ENCODE data around the gene KCNQ1OT1.

The KCNQ1OT1 gene

DNA sequence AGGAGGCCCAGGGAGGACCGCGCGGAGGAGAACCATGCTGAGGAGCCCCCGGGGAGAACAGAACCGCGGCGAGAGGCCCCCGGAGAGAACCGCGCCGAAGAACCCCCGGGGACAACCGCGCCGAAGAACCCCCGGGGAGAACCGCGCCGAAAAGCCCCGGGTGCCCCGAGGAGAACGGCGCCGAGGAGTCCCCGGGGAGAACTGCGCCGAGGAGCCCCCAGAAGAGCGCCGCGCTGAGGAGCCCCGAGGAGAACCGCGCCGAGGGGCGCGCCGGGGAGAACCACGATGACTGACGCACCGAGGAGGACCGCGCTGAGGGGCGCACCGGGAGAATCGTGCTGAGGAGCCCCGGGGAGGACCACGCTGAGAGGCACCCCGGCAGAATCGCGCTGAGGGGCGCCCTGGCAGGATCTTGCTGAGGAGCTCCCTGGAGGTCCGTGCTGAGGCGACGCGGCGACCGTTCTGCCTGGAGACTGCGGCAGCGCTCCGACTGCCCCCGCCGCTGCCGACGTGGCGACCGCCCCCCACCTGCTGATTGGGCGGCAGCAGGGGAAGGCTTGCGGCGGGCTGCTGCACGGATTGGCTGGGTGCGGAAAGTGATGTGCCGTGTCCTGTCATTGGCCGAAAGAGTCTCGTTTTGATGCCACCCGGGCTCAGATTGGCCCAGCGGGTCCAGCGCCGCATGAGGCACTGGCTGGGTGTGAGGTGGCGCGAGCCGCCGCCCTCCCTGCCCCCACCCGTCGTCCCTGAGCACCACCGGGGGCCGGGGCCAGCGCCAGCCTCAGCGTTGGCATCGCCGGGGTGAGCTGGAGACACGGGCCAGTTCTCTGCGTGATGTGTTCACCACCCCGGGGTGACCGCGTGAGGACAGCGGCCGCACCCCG, at the start of gene KCNQ1OT1:
TSS of gene KCNQ1OT1 (minus strand) at position 464 of the 884 bp plus-strand sequence.
- peak; percentile 93 for DNase-seq

DNA sequence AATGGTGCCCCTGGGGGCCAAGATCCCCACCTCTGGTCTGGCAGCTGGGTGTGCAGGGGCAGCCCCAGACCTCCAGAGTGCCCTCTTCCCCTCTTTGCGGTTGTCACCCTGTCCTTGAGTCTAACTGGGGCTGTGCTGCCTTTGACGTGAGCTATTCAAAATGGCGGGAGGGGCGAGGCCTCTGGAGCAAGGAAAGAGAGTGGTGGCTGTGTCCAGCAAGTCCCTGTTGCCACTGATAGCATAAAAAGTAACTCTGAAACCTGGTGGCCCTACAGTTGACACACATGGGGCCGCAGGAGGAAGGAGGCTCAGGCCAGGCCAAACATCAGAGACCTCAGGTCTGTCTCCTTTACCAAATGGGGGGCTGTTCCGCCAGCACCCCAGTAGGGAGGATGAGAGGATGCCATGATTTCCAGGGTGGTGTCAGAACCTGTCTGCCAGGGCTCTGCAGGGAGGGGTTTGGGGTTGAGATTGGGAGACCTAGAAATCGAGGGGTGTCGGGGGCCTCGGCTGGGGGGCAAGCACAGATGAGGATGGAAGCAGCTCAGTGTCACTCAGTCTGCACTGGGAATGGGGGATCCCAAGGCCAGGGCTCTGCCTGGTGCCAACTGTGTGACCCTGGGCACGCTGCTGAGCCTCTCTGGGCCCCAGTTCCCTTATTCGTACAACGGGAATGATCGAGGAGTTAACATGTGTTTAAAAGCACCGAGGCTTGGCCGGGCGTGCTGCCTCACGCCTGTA, 49.2 kb upstream of the KCNQ1OT1 start:
- DNase-seq, result no peak

DNA sequence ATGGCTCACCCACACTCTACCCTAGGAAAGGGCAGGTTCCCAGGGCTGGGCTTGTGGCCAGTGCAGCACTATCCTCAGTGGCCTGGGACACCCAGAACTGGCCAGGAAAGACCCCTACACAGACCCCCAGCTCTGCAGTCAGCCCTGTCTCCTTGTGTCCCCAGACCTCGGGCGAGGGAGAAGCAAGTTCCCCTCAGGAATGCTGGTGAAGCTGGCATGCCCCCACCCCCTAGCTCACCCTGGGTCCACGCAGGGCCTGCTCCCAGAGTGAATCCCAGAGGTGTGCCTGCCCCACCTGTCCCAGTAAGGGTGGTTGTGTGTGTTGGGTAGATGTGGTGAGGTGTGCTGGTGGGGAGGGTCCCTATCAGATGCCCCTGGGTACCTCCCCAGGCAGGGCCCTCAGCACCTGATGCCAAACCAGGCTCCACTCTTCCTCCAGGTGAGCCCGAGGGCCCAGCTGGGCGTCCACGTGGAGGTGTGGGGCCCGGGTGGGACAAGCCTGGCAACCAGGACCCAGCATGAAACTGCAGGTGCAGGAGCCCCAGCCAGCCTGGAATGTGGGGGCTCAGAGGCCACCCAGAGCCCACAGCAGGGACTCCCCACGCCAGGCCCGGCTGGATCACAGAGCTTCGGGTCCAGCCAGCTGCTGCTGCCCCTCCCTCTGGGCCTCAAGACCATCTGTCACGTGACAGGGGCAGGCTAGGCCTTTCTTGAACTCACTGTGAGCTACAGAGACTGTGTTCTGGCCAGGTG, 48.4 kb upstream of the KCNQ1OT1 start:
- no peak for DNase-seq

DNA sequence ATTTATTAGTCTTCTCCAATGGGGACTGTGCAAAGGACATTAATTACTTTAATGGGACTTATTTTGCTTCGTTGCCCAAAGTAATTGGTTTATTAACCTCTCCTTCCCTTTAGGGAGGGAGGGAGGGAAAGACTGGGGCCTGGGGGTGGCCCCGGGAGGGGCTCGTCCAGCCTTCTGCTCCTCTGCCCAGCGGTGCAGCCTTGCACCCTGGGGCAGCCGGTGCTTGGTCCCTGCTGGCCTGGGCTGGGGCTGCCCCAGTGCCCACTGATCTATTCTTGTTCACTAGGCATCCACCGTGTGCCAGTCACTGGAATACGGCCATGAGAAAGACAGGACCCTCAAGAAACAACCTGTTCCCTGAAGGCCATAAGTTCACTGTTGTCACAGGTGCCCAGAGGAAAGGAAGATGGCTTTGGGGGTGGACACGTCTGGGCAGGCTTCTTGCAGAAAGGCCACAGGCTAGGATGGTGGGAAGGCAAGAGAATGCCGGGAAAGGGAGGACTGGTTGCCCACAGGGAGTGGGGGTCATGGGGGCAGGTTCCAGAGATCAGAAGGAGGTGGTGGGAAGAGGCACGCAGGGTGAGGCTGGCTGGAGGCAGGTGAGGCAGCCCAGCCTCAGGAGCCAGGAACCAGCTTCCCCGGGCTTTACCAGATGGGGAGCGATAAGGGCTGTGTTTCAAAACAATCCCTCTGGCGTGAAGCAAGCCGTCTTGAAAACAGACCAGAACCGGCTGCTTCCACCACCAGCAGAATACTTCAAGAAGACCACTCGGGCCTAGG, 47.6 kb upstream of the KCNQ1OT1 start:
- DNase-seq, result no peak

DNA sequence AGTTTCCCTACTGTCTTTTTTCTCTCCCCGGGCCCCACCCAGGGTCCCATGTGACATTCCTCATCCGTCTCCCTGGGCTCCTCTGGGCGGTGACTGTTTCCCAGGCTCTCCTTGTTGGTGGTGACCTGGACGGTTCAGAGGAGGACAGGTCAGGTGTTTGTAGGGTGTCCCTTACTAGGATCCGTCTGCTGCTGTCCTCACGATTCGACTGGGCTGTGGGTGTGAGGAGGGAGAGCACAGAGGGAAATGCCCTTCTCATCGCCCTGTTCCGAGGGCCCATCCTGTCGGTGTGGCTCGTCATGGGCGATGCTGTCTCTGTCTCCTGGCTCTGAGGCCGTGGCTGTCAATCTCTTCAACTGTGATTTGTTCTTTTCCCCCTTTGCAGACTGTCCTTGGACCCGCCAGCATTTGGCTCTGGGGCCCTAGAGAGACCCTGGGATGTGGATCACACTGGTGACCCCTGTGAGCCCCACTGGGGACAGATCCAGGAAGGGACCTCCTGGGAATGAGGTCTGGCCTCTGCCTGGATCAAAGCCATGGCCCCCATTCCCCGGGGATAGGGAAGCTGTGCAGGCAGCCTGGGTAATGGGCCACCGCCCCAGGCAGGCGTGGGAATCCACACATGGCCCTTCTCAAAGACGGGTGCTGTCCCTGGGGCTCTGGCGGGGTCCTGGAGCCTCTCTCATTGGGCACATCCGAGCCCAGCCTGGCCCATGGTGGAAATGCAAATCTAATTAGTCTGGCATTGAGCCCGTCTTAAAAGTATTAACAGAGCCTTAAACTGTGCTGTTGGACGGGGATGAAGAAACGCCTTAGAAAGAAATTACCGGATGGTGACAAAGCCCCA, 46.8 kb upstream of the KCNQ1OT1 start:
- no peak for DNase-seq

DNA sequence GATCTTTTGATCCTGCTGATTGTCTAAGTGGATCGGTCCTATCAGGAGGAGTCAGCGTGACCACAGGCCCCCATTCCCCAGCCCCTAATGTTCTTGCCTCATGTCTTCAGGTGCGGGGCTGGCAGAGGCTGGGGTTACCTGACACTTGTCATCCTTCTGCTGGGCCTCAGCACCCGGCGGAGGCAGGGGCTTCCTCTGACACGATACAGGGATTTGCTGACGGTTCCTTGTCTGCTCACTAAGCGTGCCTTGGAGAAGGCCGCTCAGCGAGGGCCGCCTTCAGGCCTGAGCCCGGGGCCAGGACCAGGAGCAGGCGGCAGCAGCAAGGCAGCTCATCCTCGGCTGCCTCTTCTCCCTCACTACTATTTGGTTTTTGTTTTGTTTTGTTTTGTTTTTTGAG, 45.7 kb upstream of the KCNQ1OT1 start:
- no peak for DNase-seq

DNA sequence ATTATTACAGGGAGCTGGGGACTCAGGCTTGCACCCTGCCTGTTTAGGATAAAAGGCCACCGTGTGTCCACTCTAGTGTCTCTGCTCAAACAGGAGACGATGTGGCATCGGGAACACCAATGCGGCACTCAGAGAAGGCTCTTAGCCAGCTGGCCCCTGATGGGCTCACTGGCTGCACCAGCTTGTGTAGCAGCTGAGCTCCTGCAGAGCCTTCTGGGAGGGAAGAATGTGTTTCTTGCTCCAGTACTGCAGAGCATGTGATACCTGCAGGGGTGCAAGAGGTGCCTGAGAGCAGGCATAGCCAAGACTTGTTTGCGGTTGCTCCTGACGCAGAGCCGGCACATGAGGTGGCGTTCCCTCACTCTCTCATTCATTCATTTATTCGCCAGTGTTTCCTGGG, 44.4 kb upstream of the KCNQ1OT1 start:
- no peak for DNase-seq

DNA sequence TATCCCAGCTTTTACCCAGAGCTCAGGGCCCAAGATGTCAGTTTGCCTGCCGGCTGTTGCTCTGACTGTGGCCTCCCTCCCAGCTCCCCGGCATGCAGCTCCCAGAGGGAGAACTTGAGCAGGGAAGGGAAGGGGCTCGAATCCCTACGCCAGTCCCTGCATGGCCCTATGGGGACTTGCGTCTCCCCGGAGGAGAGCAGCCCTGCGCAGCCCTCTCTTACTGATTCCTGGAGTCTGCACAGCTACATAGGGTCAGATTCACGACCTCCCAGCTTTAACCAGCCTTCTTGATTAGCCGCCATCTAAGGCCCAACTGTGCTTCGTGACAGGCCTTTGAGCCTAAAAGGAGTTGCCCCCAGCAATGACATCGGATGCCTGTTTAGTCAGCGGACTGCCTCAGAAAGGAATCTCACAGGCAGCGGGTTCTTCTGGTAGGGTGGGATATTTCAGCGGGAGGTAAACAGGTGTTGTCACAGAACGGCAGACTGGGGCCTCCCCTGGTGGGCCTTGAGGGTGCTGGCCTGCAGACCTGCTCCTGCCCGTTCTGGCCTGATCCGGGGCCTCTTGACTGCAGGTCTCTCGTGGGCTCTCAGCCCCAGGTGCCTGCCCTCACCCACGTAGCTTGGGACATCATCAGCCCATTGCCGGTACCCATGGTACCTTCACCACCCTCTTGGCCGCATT, 43.8 kb upstream of the KCNQ1OT1 start:
- DNase-seq, result no peak

DNA sequence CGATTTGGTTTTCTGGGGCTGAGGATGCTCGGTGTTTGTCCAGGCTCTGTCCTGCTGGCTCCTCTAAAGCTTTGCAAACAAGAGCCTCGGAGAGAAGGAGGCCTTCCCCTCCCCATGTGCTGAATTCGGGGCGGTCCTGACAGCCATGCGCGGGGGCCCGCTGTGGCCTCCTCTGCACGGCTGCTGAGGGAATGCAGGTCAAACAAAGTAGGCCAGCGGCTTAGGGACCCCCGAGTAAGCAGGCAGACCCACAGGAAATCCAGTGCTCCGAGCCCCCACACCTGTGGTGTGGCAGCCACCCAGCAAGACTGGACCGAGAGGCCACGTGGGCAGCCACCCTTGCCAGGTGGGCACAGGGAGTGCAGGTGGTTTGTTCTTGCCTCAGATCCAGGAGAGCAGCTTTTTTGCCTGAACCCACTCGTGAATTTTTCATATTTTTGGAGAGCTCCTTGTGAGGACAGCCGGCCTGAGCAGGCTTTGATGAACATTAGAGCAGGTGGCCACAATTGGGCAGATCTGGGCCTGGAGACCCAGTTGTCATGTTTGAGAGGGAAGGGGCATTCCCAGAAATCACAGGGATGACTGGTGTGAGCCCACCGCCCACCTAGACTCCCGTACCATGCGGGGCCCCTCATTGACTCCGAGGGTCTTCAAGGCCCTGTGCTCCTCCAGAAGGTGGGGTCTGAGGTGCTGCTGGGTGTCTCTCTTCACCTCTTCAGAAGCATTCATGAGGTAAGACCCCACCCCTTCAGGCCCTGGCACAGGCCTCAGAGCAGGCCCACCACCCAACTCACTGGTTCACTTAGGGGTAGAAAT, 43.0 kb upstream of the KCNQ1OT1 start:
- DNase-seq, result no peak

DNA sequence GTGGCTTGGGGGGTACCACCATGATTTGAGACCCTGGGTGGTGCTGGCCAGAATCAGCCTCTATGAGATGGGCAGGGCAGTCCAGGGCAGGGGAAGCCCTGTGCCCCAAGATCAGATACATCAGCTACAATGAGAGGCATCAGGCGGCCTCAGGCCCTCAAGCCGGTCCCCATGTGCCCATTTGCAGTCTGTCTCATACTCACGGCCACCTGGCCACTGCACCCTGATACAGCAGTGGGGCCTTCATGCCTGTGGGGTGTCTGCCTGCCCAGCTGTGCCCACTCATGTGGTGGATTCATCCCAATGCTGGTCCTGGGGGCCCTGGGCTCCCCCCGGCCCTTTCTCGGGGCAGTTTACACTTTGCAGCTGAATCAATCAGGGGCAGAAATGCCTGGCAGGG, 42.4 kb upstream of the KCNQ1OT1 start:
- DNase-seq, result no peak

DNA sequence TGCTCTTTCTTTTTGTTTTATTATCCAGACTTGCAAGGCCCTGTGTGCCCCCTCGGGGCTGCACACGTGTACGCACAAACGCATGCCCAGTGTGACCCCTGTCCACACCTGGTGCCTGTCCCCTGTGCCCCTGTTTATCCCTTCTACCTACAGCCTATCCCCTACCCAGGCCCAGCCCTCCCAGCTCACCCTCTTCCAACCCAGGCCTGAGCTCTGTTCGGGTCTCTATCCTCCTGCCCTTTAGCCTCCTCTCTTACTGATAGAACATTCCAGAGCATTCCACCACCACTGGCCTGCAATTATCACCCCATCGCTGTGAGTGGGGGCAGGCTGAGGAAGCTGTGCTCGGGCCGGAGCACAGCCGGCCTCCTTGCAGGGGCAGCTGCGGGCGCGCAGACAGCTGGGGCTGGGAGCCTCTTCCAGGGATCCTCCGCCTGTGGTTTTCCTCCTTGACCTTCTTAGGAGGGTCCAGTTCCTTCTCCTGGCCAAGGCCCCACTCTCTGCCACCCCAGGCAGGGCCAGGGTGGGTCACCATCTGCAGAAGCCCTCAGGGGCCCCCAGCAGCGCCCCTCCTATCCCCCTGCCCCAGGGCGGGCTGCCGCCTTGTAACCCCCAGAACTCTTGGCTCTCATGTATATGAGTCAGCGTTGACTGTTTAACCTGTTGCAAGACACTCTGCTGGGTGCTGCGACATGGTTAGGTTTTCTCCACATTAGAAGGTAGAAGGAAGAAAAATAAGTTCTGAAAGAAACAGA, 41.8 kb upstream of the KCNQ1OT1 start:
- no peak for DNase-seq

DNA sequence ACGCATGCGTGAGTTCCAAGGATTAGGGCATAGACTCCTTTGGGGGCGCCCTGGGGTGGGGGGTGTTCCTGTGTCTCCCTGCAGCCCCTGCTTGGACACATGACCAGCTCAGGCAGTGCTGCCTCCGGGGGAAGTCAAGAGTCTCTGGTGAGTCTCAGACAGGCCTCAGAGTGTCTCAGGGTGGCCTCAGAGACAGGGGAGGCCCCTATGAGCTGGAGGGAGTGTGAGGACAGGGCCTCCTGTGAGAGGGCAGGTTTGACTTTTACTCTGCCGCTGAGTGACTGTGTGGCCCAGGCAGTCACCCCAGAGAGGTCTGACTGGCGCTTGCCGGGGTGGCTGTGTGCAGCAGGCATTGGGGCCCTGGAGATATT, 41.2 kb upstream of the KCNQ1OT1 start:
- DNase-seq, result no peak

DNA sequence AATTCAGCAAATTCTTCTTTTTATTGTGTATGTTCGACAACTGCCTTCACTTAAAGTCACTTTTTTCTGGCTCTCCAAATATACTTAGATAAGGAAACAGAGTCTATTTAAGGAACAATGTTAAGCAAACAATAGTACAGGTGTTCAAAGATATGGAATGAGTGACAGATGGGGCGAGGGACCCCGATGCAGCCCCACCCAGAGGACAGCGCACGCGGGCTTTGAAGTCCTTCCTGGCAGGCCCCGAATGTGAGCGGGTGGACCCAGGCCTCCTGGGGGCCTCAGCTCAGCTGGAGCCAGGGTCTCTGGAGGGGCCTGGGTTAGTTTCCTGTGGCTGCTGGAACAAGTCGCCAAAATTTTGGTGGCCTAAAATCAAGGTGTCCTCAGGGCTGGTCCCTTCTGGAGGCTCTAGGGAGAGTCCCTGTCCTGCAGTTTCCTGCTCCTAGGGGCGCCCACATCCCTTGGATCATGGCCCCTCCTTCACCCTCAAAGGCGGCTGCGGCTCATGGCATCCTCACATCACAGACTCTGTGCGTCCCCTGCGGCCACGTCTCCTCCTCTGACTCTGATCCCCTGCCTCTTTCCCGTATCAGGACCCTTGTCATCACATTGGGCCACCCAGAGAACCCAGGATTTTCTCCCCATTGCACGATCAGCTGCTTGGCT, 40.6 kb upstream of the KCNQ1OT1 start:
- DNase-seq, result no peak

DNA sequence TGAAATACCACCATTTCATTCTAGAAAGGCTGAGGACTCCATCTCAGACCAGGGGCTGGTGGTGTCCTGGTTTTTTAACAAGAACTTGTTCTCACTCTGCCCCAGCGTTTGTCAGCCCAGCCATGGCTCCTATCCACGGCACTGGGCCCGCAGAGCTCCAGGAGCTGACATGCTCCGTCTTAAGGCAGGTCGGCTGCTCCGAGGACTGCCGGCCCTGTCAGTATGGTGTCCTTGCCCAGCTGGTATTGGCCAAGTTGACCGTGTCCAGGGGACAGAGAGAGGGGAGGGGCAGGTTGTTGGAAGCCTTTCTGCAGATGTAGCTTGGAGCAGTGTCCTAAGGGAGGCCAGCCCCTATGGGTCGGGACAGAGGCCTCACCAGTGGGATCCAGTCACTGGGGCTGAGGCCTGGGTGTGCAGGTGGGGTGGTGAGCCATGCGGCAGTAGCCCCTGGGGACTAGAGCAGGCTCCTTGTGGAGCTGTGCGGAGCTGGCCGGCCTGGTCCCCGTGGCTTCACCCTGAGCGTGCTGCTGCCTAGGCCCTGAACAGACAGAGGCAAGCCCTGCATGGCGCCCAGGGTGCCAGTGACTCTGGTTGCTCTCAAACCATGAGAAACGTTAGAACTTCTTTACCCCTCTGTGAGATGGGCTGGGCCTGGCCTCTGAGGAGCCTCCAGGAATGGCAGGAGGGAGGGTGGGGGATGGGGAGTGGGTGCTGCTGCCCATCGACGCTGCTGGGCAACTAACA, 39.9 kb upstream of the KCNQ1OT1 start:
- DNase-seq, result no peak

DNA sequence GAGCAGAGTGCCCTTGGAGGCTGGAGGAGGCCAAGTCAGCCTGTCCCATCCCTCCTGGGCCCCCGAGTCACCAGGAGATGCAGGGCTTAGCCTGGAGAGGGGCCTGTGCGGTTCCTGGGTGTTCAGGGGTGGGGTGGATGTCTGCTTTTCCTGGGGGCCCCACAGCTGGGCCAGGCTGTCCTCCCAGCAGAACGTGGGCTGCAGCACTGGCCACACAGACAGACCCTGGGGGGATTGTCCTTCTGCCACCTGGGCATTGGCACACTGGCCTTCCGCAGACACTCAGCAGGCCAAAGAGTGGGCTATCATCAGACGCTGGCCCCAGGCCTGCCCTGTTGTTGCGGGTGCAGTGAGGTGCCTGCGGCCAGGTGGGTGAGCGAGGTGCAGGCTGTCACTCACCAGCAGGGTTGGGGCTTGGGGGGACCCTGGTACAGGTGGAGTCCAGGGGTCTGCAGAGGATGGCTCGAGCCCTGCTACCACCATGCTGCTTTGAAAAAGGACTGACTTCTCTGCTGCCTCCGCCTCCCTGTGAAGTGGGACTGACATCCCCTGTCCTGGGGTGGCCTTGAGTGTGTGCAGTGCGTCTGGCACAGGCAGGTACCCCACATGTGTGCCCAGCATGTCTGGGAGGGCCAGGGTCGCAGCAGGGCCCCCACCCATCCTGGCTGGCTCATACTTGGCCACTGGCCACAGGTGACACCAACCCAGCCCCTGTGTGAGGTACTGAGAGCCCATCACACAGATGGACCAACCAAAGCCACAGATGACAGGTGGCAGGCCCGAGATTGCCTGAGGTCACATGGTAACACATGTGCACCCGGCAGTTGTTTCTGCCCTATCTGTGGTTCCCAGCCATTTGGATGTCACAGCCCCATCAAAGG, 39.0 kb upstream of the KCNQ1OT1 start:
- DNase-seq, result no peak

DNA sequence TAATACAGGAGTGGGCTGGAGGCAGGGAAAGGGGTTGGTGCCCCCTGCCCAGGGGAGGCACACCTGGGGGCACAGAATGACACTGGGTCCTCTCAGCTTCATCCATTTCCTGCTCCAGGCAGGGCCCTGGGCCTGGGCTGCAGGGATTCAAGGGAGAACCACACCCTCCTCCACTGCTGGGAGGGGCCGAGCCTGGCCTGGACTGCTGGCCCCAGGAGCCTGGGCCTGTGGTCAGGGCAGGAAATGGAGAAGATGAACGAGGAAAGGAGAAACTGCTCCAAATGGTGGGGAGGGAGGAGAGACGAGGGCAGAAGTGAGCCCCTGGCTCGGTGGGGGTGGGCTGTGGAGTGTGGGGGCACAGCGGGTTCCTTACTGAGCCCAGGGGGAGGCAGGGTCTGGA, 38.1 kb upstream of the KCNQ1OT1 start:
- no peak for DNase-seq

DNA sequence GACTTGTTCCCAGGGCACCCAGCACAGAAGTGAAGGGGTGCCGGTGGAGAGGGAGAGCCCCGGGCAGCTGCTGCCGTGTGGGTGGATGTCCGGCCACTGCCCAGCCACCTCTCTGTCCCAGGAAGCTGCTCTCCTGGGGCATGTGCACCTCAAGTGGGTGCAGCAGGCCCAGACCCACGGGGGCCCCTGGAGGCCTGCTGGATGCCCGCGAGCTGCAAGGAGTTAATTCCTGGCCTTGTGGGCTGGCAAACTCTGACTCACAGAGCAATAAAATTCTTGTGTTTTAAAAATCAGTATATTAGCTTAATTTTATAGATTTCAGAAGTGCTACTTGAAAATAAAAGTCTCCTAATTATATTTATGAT, 37.4 kb upstream of the KCNQ1OT1 start:
- no peak for DNase-seq
